NCI-H345 (cell line): ENCODE results near the gene ERCC4.
"Not testable (repeated sequence)": the region's sequence is repeated elsewhere in the genome, so short reads cannot be mapped to it uniquely, and the experiment has no call there.

Experiments
- DNase-seq: peaks from one replicate; lab custom pipeline; 2025; lab: John Stamatoyannopoulos, UW

The ERCC4 gene

GRCh38 chr16:13919683-13920509 lies at the start of gene ERCC4:
TSS of gene ERCC4 (plus strand) at chr16:13920154. CDS start at chr16:13920166, 12 bp downstream.
- peak; percentile 99 for DNase-seq

GRCh38 chr16:13873835-13874438 lies 46.0 kb upstream of the ERCC4 start:
- peak; percentile 26 for DNase-seq

GRCh38 chr16:13875614-13876284 lies 44.2 kb upstream of the ERCC4 start:
- peak; percentile 6 for DNase-seq

- no peak for DNase-seq
These were observed 36.7 kb upstream of the ERCC4 start for GRCh38 chr16:13883276-13883675.

GRCh38 chr16:13883881-13884280 lies 36.1 kb upstream of the ERCC4 start:
- DNase-seq, result no peak

- no peak for DNase-seq
These were observed 34.3 kb upstream of the ERCC4 start for GRCh38 chr16:13885700-13886099.

- no peak for DNase-seq
These were observed 33.3 kb upstream of the ERCC4 start for GRCh38 chr16:13886608-13887007.

GRCh38 chr16:13889323-13889722 lies 30.6 kb upstream of the ERCC4 start:
- DNase-seq, result not testable (repeated sequence)

GRCh38 chr16:13892301-13892700 lies 27.7 kb upstream of the ERCC4 start:
- DNase-seq, result no peak

- no peak for DNase-seq
These were observed 24.4 kb upstream of the ERCC4 start for GRCh38 chr16:13895516-13895915.

- DNase-seq, result no peak
These were observed 23.3 kb upstream of the ERCC4 start for GRCh38 chr16:13896543-13897182.

- DNase-seq, result no peak
These were observed 22.1 kb upstream of the ERCC4 start for GRCh38 chr16:13897806-13898205.

GRCh38 chr16:13898233-13898632 lies 21.7 kb upstream of the ERCC4 start:
- DNase-seq, result no peak

- DNase-seq, result no peak
These were observed 17.9 kb upstream of the ERCC4 start for GRCh38 chr16:13902052-13902451.

GRCh38 chr16:13902677-13903076 lies 17.3 kb upstream of the ERCC4 start:
- DNase-seq, result no peak

GRCh38 chr16:13904179-13904691 lies 15.7 kb upstream of the ERCC4 start:
- no peak for DNase-seq

- DNase-seq, result not testable (repeated sequence)
These were observed 15.1 kb upstream of the ERCC4 start for GRCh38 chr16:13904822-13905221.

- no peak for DNase-seq
These were observed 13.5 kb upstream of the ERCC4 start for GRCh38 chr16:13906168-13907089.

- no peak for DNase-seq
These were observed 12.5 kb upstream of the ERCC4 start for GRCh38 chr16:13907431-13907830.

GRCh38 chr16:13909069-13909468 lies 10.9 kb upstream of the ERCC4 start:
- DNase-seq, result no peak

- DNase-seq, result no peak
These were observed 10.1 kb upstream of the ERCC4 start for GRCh38 chr16:13909872-13910303.
